ENCODE results near the gene ZNF804A.

The ZNF804A gene

GRCh38 chr2:184564092-184564491 is 34.2 kb upstream of the ZNF804A start:
- Histone ChIP-seq H3K36me3 (ENCODE audit: control insufficient read depth, low read length) (no peaks in the 10 kb centered on the region), H3K27ac (ENCODE audit: low read depth, low read length) (no peak overlapping the region), H3K4me2 (ENCODE audit: low read length) (no peak overlapping the region), H3K4me3 (ENCODE audit: low read length) (no peak overlapping the region), H3K9me3 (ENCODE audit: control insufficient read depth, insufficient read depth, low read length) (no peaks in the 10 kb centered on the region), H3K79me2 (ENCODE audit: control insufficient read depth, low read length) (no peaks in the 10 kb centered on the region), H4K20me1 (ENCODE audit: control insufficient read depth, insufficient read depth, low read depth, low read length) (no peaks in the 10 kb centered on the region), H3K27me3 (ENCODE audit: control insufficient read depth, low read length) (no peaks in the 10 kb centered on the region), H3K9me2 (replicated peaks; ENCODE audit: control insufficient read depth, low read length) (no peaks in the 10 kb centered on the region; the same call in 1 of the 2 replicates), H3F3A (ENCODE audit: control insufficient read depth, insufficient read depth) (no peaks in the 10 kb centered on the region), H3K4me1 (ENCODE audit: control insufficient read depth, low read length) (no peaks in the 10 kb centered on the region)
- TF ChIP-seq CTCF (IDR thresholded peaks at IDR 0.05; ENCODE audit: low read depth, low read length, poor library complexity, severe bottlenecking) (no peak), EZH2phosphoT487 (IDR thresholded peaks at IDR 0.05; ENCODE audit: borderline replicate concordance, low read length) (no peak)

- H3K9me2 ChIP-seq (replicated peaks; ENCODE audit: control insufficient read depth, low read length), result no peaks in the 10 kb centered on the region; the same call in 1 of the 2 replicates
- H4K20me1 ChIP-seq (ENCODE audit: control insufficient read depth, insufficient read depth, low read depth, low read length), result no peaks in the 10 kb centered on the region
- no peaks in the 10 kb centered on the region for H3F3A ChIP-seq (ENCODE audit: control insufficient read depth, insufficient read depth)
- no peaks in the 10 kb centered on the region for H3K36me3 ChIP-seq (ENCODE audit: control insufficient read depth, low read length)
- TF ChIP-seq CTCF (IDR thresholded peaks at IDR 0.05; ENCODE audit: low read depth, low read length, poor library complexity, severe bottlenecking) (no peak), EZH2phosphoT487 (IDR thresholded peaks at IDR 0.05; ENCODE audit: borderline replicate concordance, low read length) (no peak)
- H3K4me2 ChIP-seq (ENCODE audit: low read length), result no peak overlapping the region
- H3K9me3 ChIP-seq (ENCODE audit: control insufficient read depth, insufficient read depth, low read length), result no peaks in the 10 kb centered on the region
- H3K27me3 ChIP-seq (ENCODE audit: control insufficient read depth, low read length), result no peaks in the 10 kb centered on the region
- no peak overlapping the region for H3K4me3 ChIP-seq (ENCODE audit: low read length)
- H3K4me1 ChIP-seq (ENCODE audit: control insufficient read depth, low read length), result no peaks in the 10 kb centered on the region
- H3K27ac ChIP-seq (ENCODE audit: low read depth, low read length), result no peak overlapping the region
- H3K79me2 ChIP-seq (ENCODE audit: control insufficient read depth, low read length), result no peaks in the 10 kb centered on the region
Observed at GRCh38 chr2:184566716-184567115, 31.6 kb upstream of the ZNF804A start.

- no peaks in the 10 kb centered on the region for H3K79me2 ChIP-seq (ENCODE audit: control insufficient read depth, low read length)
- H3F3A ChIP-seq (ENCODE audit: control insufficient read depth, insufficient read depth), result no peaks in the 10 kb centered on the region
- no peak overlapping the region for H3K4me3 ChIP-seq (ENCODE audit: low read length)
- no peaks in the 10 kb centered on the region for H3K4me1 ChIP-seq (ENCODE audit: control insufficient read depth, low read length)
- no peaks in the 10 kb centered on the region for H3K27me3 ChIP-seq (ENCODE audit: control insufficient read depth, low read length)
- H3K9me3 ChIP-seq (ENCODE audit: control insufficient read depth, insufficient read depth, low read length), result no peaks in the 10 kb centered on the region
- no peak overlapping the region for H3K27ac ChIP-seq (ENCODE audit: low read depth, low read length)
- no peaks in the 10 kb centered on the region for H3K9me2 ChIP-seq (replicated peaks; ENCODE audit: control insufficient read depth, low read length)
- no peak for TF ChIP-seq CTCF (IDR thresholded peaks at IDR 0.05; ENCODE audit: low read depth, low read length, poor library complexity, severe bottlenecking)
- TF ChIP-seq EZH2phosphoT487 (IDR thresholded peaks at IDR 0.05; ENCODE audit: borderline replicate concordance, low read length), result no peak
- H3K4me2 ChIP-seq (ENCODE audit: low read length), result no peak overlapping the region
- H3K36me3 ChIP-seq (ENCODE audit: control insufficient read depth, low read length), result no peaks in the 10 kb centered on the region
- H4K20me1 ChIP-seq (ENCODE audit: control insufficient read depth, insufficient read depth, low read depth, low read length), result no peaks in the 10 kb centered on the region
Observed at GRCh38 chr2:184577056-184577455, 21.3 kb upstream of the ZNF804A start.

- Histone ChIP-seq H3F3A (ENCODE audit: control insufficient read depth, insufficient read depth) (no peaks in the 10 kb centered on the region), H3K79me2 (ENCODE audit: control insufficient read depth, low read length) (no peaks in the 10 kb centered on the region), H3K27me3 (ENCODE audit: control insufficient read depth, low read length) (no peaks in the 10 kb centered on the region), H3K9me2 (replicated peaks; ENCODE audit: control insufficient read depth, low read length) (no peaks in the 10 kb centered on the region), H3K27ac (ENCODE audit: low read depth, low read length) (no peak overlapping the region), H3K36me3 (ENCODE audit: control insufficient read depth, low read length) (no peaks in the 10 kb centered on the region), H3K4me1 (ENCODE audit: control insufficient read depth, low read length) (no peaks in the 10 kb centered on the region), H3K9me3 (ENCODE audit: control insufficient read depth, insufficient read depth, low read length) (no peaks in the 10 kb centered on the region), H3K4me3 (ENCODE audit: low read length) (no peak overlapping the region), H3K4me2 (ENCODE audit: low read length) (no peak overlapping the region), H4K20me1 (ENCODE audit: control insufficient read depth, insufficient read depth, low read depth, low read length) (no peaks in the 10 kb centered on the region)
- TF ChIP-seq EZH2phosphoT487 (IDR thresholded peaks at IDR 0.05; ENCODE audit: borderline replicate concordance, low read length), result no peak
- TF ChIP-seq CTCF (IDR thresholded peaks at IDR 0.05; ENCODE audit: low read depth, low read length, poor library complexity, severe bottlenecking), result no peak
Observed at GRCh38 chr2:184577743-184578142, 20.6 kb upstream of the ZNF804A start.
